ENCODE data around the gene MLH1.

The MLH1 gene

DNA sequence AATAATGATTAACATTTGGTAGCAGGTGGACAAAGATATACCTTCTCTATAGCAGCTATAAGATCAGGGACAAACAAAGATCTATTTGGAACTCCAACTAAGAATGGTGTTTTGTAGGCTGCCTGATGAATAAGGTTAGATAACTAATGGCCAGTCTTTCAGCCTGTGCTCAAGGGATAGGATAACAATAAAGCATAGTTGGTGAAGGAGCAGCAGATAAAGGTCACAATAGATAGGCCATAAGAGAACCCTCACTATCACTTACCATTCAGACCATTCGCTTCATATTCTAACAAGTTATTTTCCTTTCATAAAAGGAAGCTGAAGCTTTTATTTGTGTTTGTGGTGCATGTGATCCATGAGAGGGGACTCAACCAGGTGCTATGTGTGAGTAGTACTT is 20.2 kb upstream of the MLH1 start:
- DNase-seq (ENCODE audit: low read depth in 2 of 2) = no peak

DNA sequence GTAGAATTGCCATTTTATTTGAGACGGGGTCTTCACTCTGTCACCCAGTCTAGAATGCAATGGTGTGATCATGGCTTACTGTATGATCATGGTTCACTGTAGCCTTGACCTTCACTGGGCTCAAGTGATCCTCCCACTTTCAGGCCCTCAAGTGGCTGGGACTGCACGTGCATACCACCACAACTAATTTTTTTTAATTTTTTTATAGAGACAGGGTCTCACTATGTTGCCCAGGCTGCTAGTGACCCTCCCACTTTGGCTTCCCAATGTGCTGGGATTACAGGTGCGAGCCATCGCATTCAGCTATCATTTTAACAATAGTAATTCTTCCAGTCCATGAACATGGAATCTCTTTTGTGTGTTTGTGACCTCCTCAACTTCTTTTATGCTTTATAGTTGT is 12.3 kb upstream of the MLH1 start:
- no peak for DNase-seq (ENCODE audit: low read depth in 2 of 2)

DNA sequence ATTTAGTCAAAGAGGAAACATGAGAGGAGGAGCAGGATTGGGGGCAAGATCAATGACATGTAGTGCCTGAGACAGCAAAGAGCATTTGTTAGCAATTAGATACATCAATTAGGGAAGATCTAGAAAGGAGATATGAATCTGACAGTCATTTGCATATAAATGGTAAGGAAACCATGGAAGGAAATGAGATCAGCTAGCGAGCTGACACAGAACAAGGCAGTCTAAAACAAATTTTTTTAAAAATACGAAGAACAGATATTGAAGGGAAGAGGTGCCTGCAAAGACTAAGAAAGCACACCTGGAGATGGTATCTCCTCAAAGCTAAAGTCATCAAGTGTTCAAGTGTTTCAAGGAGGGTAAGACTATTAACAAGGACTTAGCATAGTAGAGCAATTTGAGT is 5.0 kb upstream of the MLH1 start:
- no peak for DNase-seq (ENCODE audit: low read depth in 2 of 2)

DNA sequence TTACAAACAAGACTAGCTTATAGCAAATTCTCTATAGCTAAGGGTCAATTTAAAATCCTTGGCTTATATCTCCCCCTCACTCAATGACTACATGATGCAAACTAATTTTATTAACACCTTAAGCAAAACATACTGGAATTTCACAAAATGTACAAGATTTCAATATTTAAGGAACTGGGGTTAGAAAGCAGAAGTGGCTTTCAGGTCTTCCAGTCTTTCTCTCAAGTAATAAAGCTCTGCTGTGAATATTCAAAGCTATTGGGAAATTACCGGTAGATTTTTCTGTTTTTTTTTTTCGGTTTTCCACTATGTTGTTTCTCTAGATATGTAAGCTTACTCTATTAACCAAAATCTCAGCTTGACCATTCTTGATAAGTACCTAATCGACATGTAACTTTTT is 4.3 kb upstream of the MLH1 start:
- no peak for DNase-seq (ENCODE audit: low read depth in 2 of 2)

- DNase-seq (ENCODE audit: low read depth in 2 of 2) = no peak
These were observed 3.8 kb upstream of the MLH1 start for GRCh38 chr3:36989568-36989967.

DNA sequence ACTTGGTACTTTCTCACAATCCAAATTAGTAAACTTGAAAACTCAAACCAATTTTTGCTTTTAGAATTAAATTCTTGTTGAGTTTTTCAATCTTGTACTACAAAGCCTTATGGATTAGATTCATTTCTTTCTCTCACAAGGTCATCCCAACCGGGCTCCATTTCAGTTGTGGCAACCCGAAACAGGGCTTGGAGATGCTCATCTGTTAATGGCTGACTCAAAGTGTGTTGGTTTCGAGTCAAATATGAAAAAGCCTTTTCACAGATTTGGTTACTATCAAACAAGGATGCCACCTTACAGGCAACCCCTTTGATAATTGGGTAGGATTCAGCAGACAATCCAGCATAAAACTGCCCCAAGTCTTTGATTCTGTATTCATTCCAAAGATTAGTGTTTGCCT is 2.2 kb upstream of the MLH1 start:
- no peak for DNase-seq (ENCODE audit: low read depth in 2 of 2)

- DNase-seq (ENCODE audit: low read depth in 2 of 2) = peak in 1 of 2 experiments; percentile 13
These were observed 1.2 kb upstream of the MLH1 start for GRCh38 chr3:36991923-36992805.

GRCh38 chr3:36992806-36993325 is 452 bp upstream of the MLH1 start, which contains the start of gene EPM2AIP1:
EPM2AIP1 (minus strand) TSS chr3:36993131; CDS start chr3:36993077, 54 bp downstream.
- DNase-seq (ENCODE audit: low read depth in 2 of 2) = no peak

- no peak for DNase-seq (ENCODE audit: low read depth in 2 of 2)
These were observed 21.3 kb downstream of the MLH1 start for GRCh38 chr3:37014620-37015019.

- DNase-seq (ENCODE audit: low read depth in 2 of 2) = no peak
These were observed 22.3 kb downstream of the MLH1 start for GRCh38 chr3:37015642-37016041.

- no peak for DNase-seq (ENCODE audit: low read depth in 2 of 2)
These were observed 23.6 kb downstream of the MLH1 start for GRCh38 chr3:37016903-37017302.

GRCh38 chr3:37017683-37018082 is 24.4 kb downstream of the MLH1 start:
- no peak for DNase-seq (ENCODE audit: low read depth in 2 of 2)

- DNase-seq (ENCODE audit: low read depth in 2 of 2) = no peak
These were observed 30.8 kb downstream of the MLH1 start for GRCh38 chr3:37024092-37024491.

DNA sequence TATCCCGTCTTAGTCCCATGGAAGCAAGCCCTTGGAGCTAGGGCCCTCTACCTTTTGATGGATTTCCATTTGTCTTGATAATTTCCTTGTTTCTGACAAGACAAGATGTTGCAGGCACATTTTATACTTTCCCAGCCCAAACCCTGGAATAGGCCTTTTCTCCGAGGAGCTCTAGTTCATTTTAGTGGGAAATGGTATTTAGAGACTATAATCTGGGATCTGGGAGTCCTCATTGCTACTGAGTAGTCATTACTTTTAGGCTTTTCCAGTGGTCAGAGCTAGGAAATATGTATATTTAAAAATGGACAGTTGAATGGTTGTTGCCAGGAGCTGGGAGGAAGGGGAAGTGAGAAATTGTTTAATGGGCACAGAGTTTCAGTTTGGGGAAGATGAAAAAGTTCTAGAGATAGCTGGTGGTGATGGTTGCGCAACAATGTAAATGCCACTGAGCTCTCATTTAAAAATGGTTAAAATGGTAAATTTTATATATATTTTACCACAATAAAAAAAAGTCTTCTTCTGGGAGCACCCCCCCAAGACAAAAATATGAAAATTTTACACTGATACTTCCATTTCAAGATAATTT is 31.6 kb downstream of the MLH1 start:
- no peak for DNase-seq (ENCODE audit: low read depth in 2 of 2)

- no peak for DNase-seq (ENCODE audit: low read depth in 2 of 2)
These were observed 32.4 kb downstream of the MLH1 start for GRCh38 chr3:37025561-37026335.

DNA sequence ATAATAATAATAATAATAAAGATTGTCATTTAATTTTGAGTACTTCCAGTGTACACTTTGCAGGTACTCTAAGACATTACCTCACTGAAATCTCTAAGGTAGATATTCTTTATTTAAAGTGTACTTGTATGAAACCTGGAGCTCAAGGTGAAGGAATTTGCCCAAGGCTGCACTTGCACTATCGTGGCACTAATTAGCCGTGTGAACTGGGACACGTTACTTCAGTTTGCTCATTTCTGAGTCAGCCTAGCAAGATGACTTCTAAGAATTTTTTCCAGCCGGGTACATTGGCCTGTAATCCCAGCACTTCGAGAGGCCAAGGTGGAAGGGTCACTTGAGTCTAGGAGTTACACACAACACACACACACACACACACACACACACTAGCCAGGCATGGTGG is 33.5 kb downstream of the MLH1 start:
- DNase-seq (ENCODE audit: low read depth in 2 of 2) = no peak

- DNase-seq (ENCODE audit: low read depth in 2 of 2) = no peak
These were observed 35.0 kb downstream of the MLH1 start for GRCh38 chr3:37028329-37028728.

GRCh38 chr3:37029111-37029510 is 35.8 kb downstream of the MLH1 start:
- no peak for DNase-seq (ENCODE audit: low read depth in 2 of 2)

DNA sequence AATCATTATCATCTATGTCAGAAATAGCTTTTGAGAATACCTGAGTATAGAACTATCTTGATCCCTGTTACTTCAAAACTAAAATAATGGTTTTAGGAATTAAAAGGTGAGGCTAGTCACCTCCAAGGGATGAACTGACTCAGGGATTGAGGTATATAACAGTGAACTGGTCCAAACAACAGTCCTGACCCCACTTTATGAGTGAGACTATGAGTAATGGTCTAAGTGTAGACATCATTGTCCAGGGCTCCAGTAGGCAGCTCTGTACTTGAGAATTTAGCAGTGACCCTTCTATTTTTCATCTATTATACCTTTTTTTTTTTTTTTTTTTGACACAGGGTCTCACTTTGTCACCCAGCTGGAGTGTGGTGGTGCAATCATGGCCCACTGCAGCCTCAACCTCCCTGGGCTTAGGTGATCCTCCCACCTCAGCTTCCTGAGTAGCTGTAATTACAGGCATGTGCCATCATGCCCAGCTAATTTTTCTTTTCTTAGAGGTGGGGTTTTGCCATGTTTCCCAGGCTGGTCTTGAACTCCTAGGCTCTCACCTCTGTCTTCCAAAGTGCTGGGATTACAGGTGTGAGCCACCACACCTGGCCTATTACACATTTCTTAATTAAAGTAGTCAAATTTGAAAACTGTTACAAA is 36.3 kb downstream of the MLH1 start:
- DNase-seq (ENCODE audit: low read depth in 2 of 2) = no peak

- no peak for DNase-seq (ENCODE audit: low read depth in 2 of 2)
These were observed 37.3 kb downstream of the MLH1 start for GRCh38 chr3:37030588-37030987.

DNA sequence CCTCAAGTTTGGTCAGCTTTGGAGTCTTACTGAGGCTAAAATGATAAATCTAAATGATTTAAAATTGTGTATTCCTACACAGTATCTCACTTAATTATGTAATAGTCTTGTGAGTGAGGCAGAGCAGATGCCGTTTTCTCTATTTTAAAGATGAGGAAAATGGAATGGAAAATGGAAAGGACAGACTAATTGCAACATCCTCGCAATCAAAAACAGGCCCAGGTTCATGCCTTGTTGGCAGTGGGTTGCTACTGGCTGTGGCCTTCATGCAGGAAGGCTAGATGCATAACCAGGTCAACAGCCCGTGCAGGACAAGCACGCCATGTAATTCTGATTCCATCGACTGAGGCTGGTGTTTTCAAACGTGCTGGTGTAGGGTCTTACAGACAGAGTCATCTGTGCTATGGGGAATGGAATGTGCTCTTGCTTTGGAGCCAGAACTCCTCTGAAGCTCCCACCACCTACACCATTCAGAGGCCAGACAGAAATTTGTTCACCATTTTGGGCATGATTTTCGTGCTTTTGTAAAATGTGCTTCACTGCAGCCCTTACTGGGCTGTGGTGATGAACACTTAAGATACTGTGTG is 37.9 kb downstream of the MLH1 start:
- no peak for DNase-seq (ENCODE audit: low read depth in 2 of 2)
